ENCODE measurements around the gene RAB3IP.

The RAB3IP gene

DNA sequence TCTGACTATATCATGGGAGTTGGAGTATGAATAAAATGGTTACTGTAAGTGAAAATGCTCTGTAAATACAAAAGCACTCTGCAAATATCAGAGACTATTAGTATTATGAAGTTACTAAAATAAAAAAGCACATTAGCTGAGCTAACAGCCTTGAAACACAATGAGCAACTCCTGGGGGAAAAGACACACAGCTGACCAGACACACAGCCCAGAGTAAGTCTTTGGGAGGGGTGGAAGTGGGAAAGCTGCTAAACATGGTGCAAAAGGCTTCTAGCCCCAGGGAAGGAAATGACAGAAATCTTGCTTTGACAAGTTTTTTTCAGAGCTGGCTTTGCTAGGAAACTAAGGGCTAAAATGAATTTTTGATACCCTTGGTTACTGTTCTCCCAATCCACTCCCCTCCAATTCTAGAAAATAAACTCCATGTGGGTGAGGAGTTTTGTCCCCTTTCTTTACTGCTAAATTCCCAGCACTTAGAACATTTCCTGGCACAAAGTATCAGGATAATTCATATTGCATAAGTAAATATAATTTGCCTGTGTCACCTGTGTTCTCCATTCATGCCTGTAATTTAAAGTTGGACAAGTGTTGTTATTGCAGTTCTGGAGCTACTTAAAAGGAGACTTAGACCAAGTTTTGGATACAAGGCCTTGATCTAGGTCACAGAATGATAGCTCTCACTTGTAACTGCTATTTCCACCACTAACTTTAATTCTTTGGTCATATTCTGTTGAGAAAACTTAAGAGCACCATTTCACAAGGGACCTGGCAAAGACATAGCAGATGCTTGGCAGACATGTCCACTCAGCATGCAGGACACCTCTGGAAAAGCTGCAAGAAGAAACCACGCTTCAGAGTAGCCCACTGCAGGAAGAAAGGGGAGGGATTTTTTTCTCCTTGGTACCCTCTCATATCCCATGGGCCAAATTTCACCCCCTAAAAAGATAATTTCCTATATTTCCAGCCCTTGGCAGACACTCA is 19.0 kb upstream of the RAB3IP start:
- Histone ChIP-seq H3K4me3 (ENCODE audit: low read depth, low read length) (no peak overlapping the region), H3K27me3 (ENCODE audit: control insufficient read depth, insufficient read depth, low read length) (no peaks in the 10 kb centered on the region), H3K36me3 (ENCODE audit: control insufficient read depth, insufficient read depth, low read length) (no peaks in the 10 kb centered on the region), H3K9ac (ENCODE audit: low read depth, low read length) (no peak overlapping the region), H3K4me1 (ENCODE audit: control insufficient read depth, insufficient read depth, low read length) (no peaks in the 10 kb centered on the region), H3K9me3 (ENCODE audit: control insufficient read depth, insufficient read depth, low read length) (no peaks in the 10 kb centered on the region)

DNA sequence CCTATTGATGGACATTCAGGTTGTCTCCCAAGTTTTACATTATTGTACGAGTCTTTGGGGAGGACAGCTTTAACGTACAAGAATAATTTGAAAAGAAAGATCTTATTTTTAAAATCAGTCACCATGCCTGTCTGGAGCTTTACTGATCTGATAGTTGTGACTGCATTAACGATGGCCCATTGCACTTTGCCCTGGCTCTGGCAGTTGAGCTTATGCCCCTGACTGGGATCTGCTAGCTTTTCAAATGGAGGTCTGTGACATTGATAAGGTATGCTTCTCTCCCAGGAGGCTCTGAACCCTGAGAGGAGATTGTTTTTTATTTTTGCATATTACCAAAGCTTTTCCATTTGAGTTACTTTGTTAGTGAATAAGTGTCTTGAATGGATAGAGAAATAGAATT is 17.9 kb upstream of the RAB3IP start:
- H3K4me3 ChIP-seq (ENCODE audit: low read depth, low read length), result no peak overlapping the region
- H3K27me3 ChIP-seq (ENCODE audit: control insufficient read depth, insufficient read depth, low read length), result no peaks in the 10 kb centered on the region
- H3K36me3 ChIP-seq (ENCODE audit: control insufficient read depth, insufficient read depth, low read length), result no peaks in the 10 kb centered on the region
- no peaks in the 10 kb centered on the region for H3K9me3 ChIP-seq (ENCODE audit: control insufficient read depth, insufficient read depth, low read length)
- H3K9ac ChIP-seq (ENCODE audit: low read depth, low read length), result no peak overlapping the region
- H3K4me1 ChIP-seq (ENCODE audit: control insufficient read depth, insufficient read depth, low read length), result no peaks in the 10 kb centered on the region

DNA sequence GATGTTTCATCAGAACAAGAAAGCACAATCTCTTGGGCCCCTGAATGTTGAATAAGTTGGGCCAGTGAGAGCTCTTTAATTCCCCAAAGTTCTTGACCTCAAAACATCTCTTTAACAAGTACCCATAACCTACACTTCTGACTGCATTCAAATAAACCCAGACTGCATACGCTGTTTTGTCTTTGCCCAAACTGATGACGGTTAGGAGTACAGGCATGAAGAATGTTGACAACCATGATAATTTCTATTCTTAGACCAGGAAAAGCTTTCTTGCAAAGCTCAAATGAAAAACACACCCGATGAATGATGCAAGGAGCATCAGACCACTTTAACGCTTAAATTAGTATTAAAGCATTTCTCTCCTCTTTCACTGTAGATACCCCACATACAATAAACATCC is 11.7 kb upstream of the RAB3IP start:
- H3K4me1 ChIP-seq (ENCODE audit: control insufficient read depth, insufficient read depth, low read length), result no peaks in the 10 kb centered on the region
- H3K36me3 ChIP-seq (ENCODE audit: control insufficient read depth, insufficient read depth, low read length), result no peaks in the 10 kb centered on the region
- H3K9me3 ChIP-seq (ENCODE audit: control insufficient read depth, insufficient read depth, low read length), result no peaks in the 10 kb centered on the region
- H3K27me3 ChIP-seq (ENCODE audit: control insufficient read depth, insufficient read depth, low read length), result no peaks in the 10 kb centered on the region
- H3K9ac ChIP-seq (ENCODE audit: low read depth, low read length), result no peak overlapping the region
- H3K4me3 ChIP-seq (ENCODE audit: low read depth, low read length), result no peak overlapping the region

DNA sequence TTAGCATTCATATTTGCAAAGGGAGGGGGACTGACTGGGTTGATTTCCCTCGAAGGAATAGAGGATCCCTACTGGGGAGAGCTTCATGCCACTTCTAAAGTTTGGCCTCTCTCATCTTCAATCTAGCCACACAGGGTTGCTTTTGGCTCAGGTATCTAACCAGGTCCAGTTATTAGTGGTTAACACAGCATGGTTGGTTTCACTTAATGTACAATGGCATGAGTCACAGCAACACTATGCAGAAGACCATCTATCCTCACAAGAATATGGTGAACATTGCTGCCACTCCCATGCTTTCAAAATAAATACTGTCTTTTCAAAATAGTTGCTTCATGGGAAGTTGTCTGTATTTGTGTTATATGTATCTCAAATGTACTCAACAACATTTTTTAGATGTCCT is 6.6 kb upstream of the RAB3IP start:
- H3K36me3 ChIP-seq (ENCODE audit: control insufficient read depth, insufficient read depth, low read length), result no peaks in the 10 kb centered on the region
- H3K9ac ChIP-seq (ENCODE audit: low read depth, low read length), result no peak overlapping the region
- H3K4me1 ChIP-seq (ENCODE audit: control insufficient read depth, insufficient read depth, low read length), result no peaks in the 10 kb centered on the region
- peaks cover 7% of the 10 kb centered on the region for H3K27me3 ChIP-seq (ENCODE audit: control insufficient read depth, insufficient read depth, low read length)
- no peaks in the 10 kb centered on the region for H3K9me3 ChIP-seq (ENCODE audit: control insufficient read depth, insufficient read depth, low read length)
- H3K4me3 ChIP-seq (ENCODE audit: low read depth, low read length), result no peak overlapping the region

DNA sequence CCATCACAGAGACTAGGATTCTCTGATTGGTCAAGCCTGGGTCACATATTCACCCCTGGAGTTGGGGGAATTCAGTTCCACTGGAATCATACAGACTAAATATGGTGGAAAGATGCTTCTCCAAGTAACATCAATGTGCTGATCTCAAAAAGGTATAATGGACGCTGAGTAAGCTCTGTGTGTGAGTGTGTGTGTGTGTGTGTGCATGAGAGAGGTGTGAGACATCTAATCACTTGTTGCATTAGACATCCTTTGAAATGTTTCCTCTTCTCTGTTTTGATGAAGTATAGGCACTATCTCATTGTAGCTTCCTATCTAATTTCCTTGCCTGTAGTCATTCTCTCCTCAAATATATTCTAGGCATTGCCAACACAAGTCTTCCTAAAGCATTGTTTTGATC is 5.0 kb upstream of the RAB3IP start:
- H3K36me3 ChIP-seq (ENCODE audit: control insufficient read depth, insufficient read depth, low read length), result no peaks in the 10 kb centered on the region
- H3K4me1 ChIP-seq (ENCODE audit: control insufficient read depth, insufficient read depth, low read length), result peaks cover 2% of the 10 kb centered on the region

DNA sequence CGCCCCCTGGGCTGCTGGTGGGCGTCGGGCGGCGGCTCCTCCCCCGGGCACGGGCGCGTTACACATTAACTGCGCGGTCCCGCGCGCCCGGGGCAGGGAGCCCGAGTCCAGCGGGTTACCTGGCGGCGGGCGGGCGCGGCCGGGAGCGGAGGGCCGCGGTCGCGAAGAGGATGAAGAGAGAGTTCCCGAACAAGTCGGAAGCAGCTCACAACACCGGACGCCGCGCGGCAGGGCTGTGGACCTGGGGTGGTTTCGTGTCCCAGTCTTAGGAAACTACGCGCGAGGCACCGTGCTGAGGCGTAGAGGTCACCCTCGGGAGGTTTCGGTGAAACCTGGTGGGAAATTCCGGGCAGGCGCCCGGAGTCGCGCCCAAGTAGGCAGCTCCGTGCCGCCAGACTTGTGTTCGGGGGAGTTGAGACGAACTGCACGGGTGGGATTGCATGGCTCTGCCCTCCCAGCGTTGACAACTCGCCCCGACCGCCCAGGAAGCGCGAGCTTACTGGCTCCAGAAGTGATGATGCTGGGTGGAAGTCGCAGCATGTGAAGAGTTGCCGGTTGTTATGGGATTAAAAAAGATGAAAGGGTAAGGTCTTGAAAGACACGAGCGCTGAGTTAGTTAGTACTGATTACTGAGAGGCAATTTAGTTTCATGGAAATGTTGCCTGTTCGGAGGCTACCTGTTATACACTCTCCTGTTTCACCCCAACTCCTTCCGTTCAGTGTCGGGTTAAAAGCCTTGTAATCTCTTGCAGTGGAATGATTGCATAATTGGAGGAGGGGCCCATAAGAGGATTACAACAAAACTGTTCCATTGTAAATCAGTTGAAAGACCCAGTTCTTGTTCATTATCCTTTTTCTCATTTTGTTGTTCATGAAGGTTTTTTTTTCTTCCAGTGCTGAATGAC is 879 bp downstream of the RAB3IP start:
- Histone ChIP-seq H3K36me3 (ENCODE audit: control insufficient read depth, insufficient read depth, low read length) (no peaks in the 10 kb centered on the region), H3K4me1 (ENCODE audit: control insufficient read depth, insufficient read depth, low read length) (peaks cover 6% of the 10 kb centered on the region), H3K9me3 (ENCODE audit: control insufficient read depth, insufficient read depth, low read length) (no peaks in the 10 kb centered on the region), H3K4me3 (ENCODE audit: low read depth, low read length) (peak overlapping the region; percentile 82), H3K27me3 (ENCODE audit: control insufficient read depth, insufficient read depth, low read length) (peaks cover 33% of the 10 kb centered on the region), H3K9ac (ENCODE audit: low read depth, low read length) (peak overlapping the region; percentile 26)

More for the DNA sequence above, 5.0 kb upstream of the RAB3IP start:
- no peak overlapping the region for H3K9ac ChIP-seq (ENCODE audit: low read depth, low read length)
- no peaks in the 10 kb centered on the region for H3K9me3 ChIP-seq (ENCODE audit: control insufficient read depth, insufficient read depth, low read length)
- H3K27me3 ChIP-seq (ENCODE audit: control insufficient read depth, insufficient read depth, low read length), result peaks cover 19% of the 10 kb centered on the region
- no peak overlapping the region for H3K4me3 ChIP-seq (ENCODE audit: low read depth, low read length)

DNA sequence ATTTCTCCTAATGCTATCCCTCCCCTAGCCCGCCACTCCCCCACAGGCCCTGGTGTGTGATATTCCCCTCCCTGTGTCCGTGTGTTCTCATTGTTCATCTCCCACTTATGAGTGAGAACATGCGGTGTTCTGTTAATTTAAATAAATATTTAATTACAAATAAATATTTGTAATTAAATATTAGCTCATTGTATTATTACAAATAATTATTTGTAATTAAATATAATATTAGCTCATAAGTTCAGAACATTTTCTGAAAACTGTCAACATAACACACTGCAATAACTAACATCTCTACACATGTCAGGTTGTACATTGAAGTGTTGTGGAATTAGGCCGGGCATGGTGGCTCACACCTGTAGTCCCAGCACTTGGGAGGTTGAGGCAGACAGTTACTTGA is 5.4 kb downstream of the RAB3IP start:
- Histone ChIP-seq H3K9ac (ENCODE audit: low read depth, low read length) (no peak overlapping the region), H3K27me3 (ENCODE audit: control insufficient read depth, insufficient read depth, low read length) (peaks cover 14% of the 10 kb centered on the region), H3K36me3 (ENCODE audit: control insufficient read depth, insufficient read depth, low read length) (no peaks in the 10 kb centered on the region), H3K4me3 (ENCODE audit: low read depth, low read length) (no peak overlapping the region), H3K9me3 (ENCODE audit: control insufficient read depth, insufficient read depth, low read length) (no peaks in the 10 kb centered on the region), H3K4me1 (ENCODE audit: control insufficient read depth, insufficient read depth, low read length) (peaks cover 4% of the 10 kb centered on the region)

DNA sequence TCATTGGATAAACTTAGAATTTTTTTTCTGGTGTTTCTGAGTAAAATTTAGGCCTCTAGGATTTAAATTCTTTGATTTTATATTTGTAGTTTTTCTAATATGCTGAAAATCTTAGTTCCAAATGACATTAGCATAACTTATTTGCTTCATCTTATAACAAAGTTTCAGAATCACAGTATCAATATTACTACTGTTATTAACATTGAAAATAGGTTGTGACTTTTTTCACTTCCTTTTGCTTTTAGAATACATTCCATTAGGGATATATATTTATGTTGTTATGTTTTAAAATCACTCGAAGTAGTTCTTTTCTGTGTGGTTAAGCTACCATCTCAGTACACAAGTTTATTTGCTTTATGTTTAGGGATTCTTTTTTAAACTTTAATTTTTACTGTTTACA is 12.8 kb downstream of the RAB3IP start:
- no peaks in the 10 kb centered on the region for H3K36me3 ChIP-seq (ENCODE audit: control insufficient read depth, insufficient read depth, low read length)
- H3K4me1 ChIP-seq (ENCODE audit: control insufficient read depth, insufficient read depth, low read length), result no peaks in the 10 kb centered on the region
- H3K9me3 ChIP-seq (ENCODE audit: control insufficient read depth, insufficient read depth, low read length), result no peaks in the 10 kb centered on the region
- H3K9ac ChIP-seq (ENCODE audit: low read depth, low read length), result no peak overlapping the region
- H3K4me3 ChIP-seq (ENCODE audit: low read depth, low read length), result no peak overlapping the region
- no peaks in the 10 kb centered on the region for H3K27me3 ChIP-seq (ENCODE audit: control insufficient read depth, insufficient read depth, low read length)

GRCh38 chr12:69755302-69755701 is 16.6 kb downstream of the RAB3IP start:
- Histone ChIP-seq H3K9ac (ENCODE audit: low read depth, low read length) (no peak overlapping the region), H3K4me3 (ENCODE audit: low read depth, low read length) (no peak overlapping the region), H3K4me1 (ENCODE audit: control insufficient read depth, insufficient read depth, low read length) (no peaks in the 10 kb centered on the region), H3K36me3 (ENCODE audit: control insufficient read depth, insufficient read depth, low read length) (no peaks in the 10 kb centered on the region), H3K27me3 (ENCODE audit: control insufficient read depth, insufficient read depth, low read length) (no peaks in the 10 kb centered on the region), H3K9me3 (ENCODE audit: control insufficient read depth, insufficient read depth, low read length) (no peaks in the 10 kb centered on the region)

GRCh38 chr12:69756088-69756755 is 17.6 kb downstream of the RAB3IP start:
- Histone ChIP-seq H3K9me3 (ENCODE audit: control insufficient read depth, insufficient read depth, low read length) (peaks cover 3% of the 10 kb centered on the region), H3K36me3 (ENCODE audit: control insufficient read depth, insufficient read depth, low read length) (no peaks in the 10 kb centered on the region), H3K4me3 (ENCODE audit: low read depth, low read length) (no peak overlapping the region), H3K9ac (ENCODE audit: low read depth, low read length) (no peak overlapping the region), H3K27me3 (ENCODE audit: control insufficient read depth, insufficient read depth, low read length) (no peaks in the 10 kb centered on the region), H3K4me1 (ENCODE audit: control insufficient read depth, insufficient read depth, low read length) (no peaks in the 10 kb centered on the region)

- Histone ChIP-seq H3K4me3 (ENCODE audit: low read depth, low read length) (no peak overlapping the region), H3K9ac (ENCODE audit: low read depth, low read length) (no peak overlapping the region), H3K36me3 (ENCODE audit: control insufficient read depth, insufficient read depth, low read length) (no peaks in the 10 kb centered on the region), H3K27me3 (ENCODE audit: control insufficient read depth, insufficient read depth, low read length) (no peaks in the 10 kb centered on the region), H3K9me3 (ENCODE audit: control insufficient read depth, insufficient read depth, low read length) (peaks cover 3% of the 10 kb centered on the region), H3K4me1 (ENCODE audit: control insufficient read depth, insufficient read depth, low read length) (no peaks in the 10 kb centered on the region)
These were observed 19.4 kb downstream of the RAB3IP start for GRCh38 chr12:69758105-69758504.

All from iPS-15b (cell line).